Mesenchymal stem cell (in vitro differentiated cells and primary cell): ENCODE measurements around the gene GNG13.

Experiments
- DNase-seq: peaks from one replicate; pipeline ENCODE4 v3.0.0-alpha.2; 2013
- H2AFZ ChIP-seq: one replicate; pipeline ENCODE4 v1.6.1; 2013; ENCODE audit warnings: low read depth, mild to moderate bottlenecking, control low read depth, inconsistent platforms, low read length, moderate library complexity
- H2AK5ac ChIP-seq: 2 replicates; pipeline ENCODE4 v1.6.1; 2013; ENCODE audit warnings: low read length, moderate library complexity, mild to moderate bottlenecking, inconsistent platforms; ENCODE audit not compliant: severe bottlenecking
- H2BK120ac ChIP-seq: one replicate; pipeline ENCODE4 v1.6.1; 2013; ENCODE audit warnings: low read depth, mild to moderate bottlenecking, inconsistent platforms, low read length, moderate library complexity
- H2BK12ac ChIP-seq, 2 experiments: one replicate each; pipeline ENCODE4 v1.6.1; 2013; ENCODE audit warnings: inconsistent platforms in 2 of 2, low read length in 2 of 2, mild to moderate bottlenecking in 2 of 2, moderate library complexity in 2 of 2, control low read depth in 1 of 2
- H2BK15ac ChIP-seq: one replicate; pipeline ENCODE4 v1.6.1; 2013; ENCODE audit warnings: mild to moderate bottlenecking, low read depth, inconsistent platforms; ENCODE audit not compliant: poor library complexity, severe bottlenecking
- H2BK5ac ChIP-seq: 2 replicates; pipeline ENCODE4 v1.6.1; 2013; ENCODE audit warnings: low read depth, mild to moderate bottlenecking, low read length, control low read depth, inconsistent platforms; ENCODE audit not compliant: poor library complexity, severe bottlenecking
- H3K14ac ChIP-seq, 2 experiments: one replicate each; pipeline ENCODE4 v1.6.1; 2013; ENCODE audit warnings: inconsistent platforms in 2 of 2, low read length in 2 of 2, control low read depth in 1 of 2, mild to moderate bottlenecking in 1 of 2, moderate library complexity in 1 of 2
- H3K18ac ChIP-seq, 2 experiments: one replicate each; pipeline ENCODE4 v1.6.1; 2013; ENCODE audit warnings: inconsistent platforms in 2 of 2, low read length in 2 of 2, control low read depth in 1 of 2, low read depth in 1 of 2, mild to moderate bottlenecking in 1 of 2
- H3K23ac ChIP-seq, 2 experiments: one replicate each; pipeline ENCODE4 v1.6.1; 2013; ENCODE audit warnings: inconsistent platforms in 2 of 2, low read length in 2 of 2, mild to moderate bottlenecking in 2 of 2, moderate library complexity in 2 of 2, control low read depth in 1 of 2
- H3K27ac ChIP-seq: 2 replicates; pipeline ENCODE4 v1.5.1; 2013; ENCODE audit warnings: mild to moderate bottlenecking, moderate library complexity, low read length, control low read depth, inconsistent platforms; ENCODE audit not compliant: poor library complexity, severe bottlenecking
- H3K27me3 ChIP-seq, 2 experiments: 2 replicates each; pipeline versions ENCODE4 v1.6.1 to v1.7.0; 2013; ENCODE audit warnings: low read length in 2 of 2, mild to moderate bottlenecking in 2 of 2, moderate library complexity in 2 of 2, control low read depth in 1 of 2, inconsistent platforms in 1 of 2; ENCODE audit not compliant: control insufficient read depth in 1 of 2, insufficient read depth in 1 of 2
- H3K36me3 ChIP-seq, 2 experiments: 2 replicates each; pipeline versions ENCODE4 v1.6.1 to v1.7.0; 2013; ENCODE audit warnings: low read length in 2 of 2, control low read depth in 1 of 2, inconsistent platforms in 1 of 2, low read depth in 1 of 2, mild to moderate bottlenecking in 1 of 2; ENCODE audit not compliant: insufficient read depth in 2 of 2, control insufficient read depth in 1 of 2
- H3K4ac ChIP-seq, 2 experiments: one replicate each; pipeline ENCODE4 v1.6.1; 2013; ENCODE audit warnings: inconsistent platforms in 2 of 2, low read length in 2 of 2, mild to moderate bottlenecking in 2 of 2, moderate library complexity in 2 of 2, control low read depth in 1 of 2, low read depth in 1 of 2
- H3K4me1 ChIP-seq: 2 replicates; pipeline ENCODE4 v1.6.1; 2013; ENCODE audit warnings: low read depth, low read length, control low read depth; ENCODE audit not compliant: control insufficient read depth, insufficient read depth
- H3K4me2 ChIP-seq: 2 replicates; pipeline ENCODE4 v1.6.1; 2013; ENCODE audit warnings: low read length, mild to moderate bottlenecking, inconsistent platforms; ENCODE audit not compliant: poor library complexity, severe bottlenecking
- H3K4me3 ChIP-seq, 2 experiments: 2 replicates each; pipeline versions ENCODE4 v1.5.1 to v1.7.0; 2013; ENCODE audit warnings: low read length in 2 of 2, mild to moderate bottlenecking in 2 of 2, control low read depth in 1 of 2, low read depth in 1 of 2; ENCODE audit not compliant: insufficient read depth in 1 of 2
- H3K79me1 ChIP-seq: replicated peaks from 2 replicates; pipeline ENCODE4 v1.6.1; 2013; ENCODE audit warnings: mild to moderate bottlenecking, control low read depth, low read length, inconsistent platforms; ENCODE audit not compliant: poor library complexity, severe bottlenecking
- H3K9ac ChIP-seq: 2 replicates; pipeline ENCODE4 v1.7.0; 2013; ENCODE audit warnings: mild to moderate bottlenecking, low read length, moderate library complexity
- H3K9me3 ChIP-seq: 2 replicates; pipeline ENCODE4 v1.7.0; 2013; ENCODE audit warnings: mild to moderate bottlenecking, low read length; ENCODE audit not compliant: control insufficient read depth
- H4K8ac ChIP-seq: one replicate; pipeline ENCODE4 v1.6.1; 2013; ENCODE audit warnings: inconsistent platforms, mild to moderate bottlenecking, low read length, moderate library complexity
- H4K91ac ChIP-seq: one replicate; pipeline ENCODE4 v1.6.1; 2013; ENCODE audit warnings: mild to moderate bottlenecking, low read length, inconsistent platforms
- WGBS: methylation state at CpG from one replicate; pipeline ENCODE4 v1.1.7; 2013; ENCODE audit warnings: mixed read lengths; 5-methylcytosine and 5-hydroxymethylcytosine counted together

The GNG13 gene

DNA sequence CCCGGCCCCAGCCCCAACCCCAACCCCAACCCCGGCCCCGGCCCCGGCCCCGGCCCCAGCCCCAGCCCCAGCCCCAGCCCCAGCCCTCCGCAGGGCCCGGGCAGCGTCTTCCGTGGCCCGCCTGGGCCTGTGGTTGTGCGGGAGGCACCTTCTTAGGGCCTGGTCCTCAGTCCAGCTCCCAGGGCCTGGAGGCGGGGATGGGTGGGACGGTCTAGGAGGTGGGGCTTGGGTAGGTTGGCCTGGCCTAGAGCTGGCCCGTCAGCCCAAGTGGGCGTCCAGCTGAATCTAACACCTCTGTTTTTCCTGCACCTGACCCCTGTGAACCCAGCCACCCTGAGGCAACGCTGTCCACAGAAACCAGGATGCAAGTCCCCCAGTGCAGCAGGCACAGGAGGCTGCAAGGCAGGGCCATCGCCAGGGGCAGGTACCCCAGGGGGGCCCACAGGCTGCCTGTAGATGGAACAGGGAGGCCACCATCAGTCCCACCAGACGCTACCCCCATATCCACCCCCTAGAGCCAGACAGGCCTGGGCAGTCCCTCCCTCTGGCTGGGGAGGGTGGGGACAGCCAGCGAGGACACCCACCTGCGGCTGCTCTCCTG lies 31.2 kb downstream of the GNG13 start:
- Histone ChIP-seq H2AK5ac (no peak overlapping the region), H3K27me3 (peaks cover 0 to 19% of the 10 kb centered on the region in 2 experiments), H3K4ac (no peak overlapping the region), H2BK120ac (no peak overlapping the region), H2AFZ (no peak overlapping the region), H2BK12ac (no peak overlapping the region), H3K4me2 (no peak overlapping the region), H4K91ac (peak overlapping the region; percentile 55), H3K9me3 (no peaks in the 10 kb centered on the region), H2BK5ac (no peak overlapping the region), H3K4me3 (no peak overlapping the region), H3K36me3 (no peaks in the 10 kb centered on the region), H3K27ac (no peak overlapping the region), H3K4me1 (peaks cover 11% of the 10 kb centered on the region), H3K23ac (no peak overlapping the region), H3K79me1 (no peaks in the 10 kb centered on the region), H2BK15ac (no peak overlapping the region), H3K14ac (no peak overlapping the region), H3K9ac (no peak overlapping the region), H3K18ac (no peak overlapping the region), H4K8ac (no peak overlapping the region)
- no peak for DNase-seq
- 80% methylated on average over 14 of the region's 20 CpGs for WGBS

DNA sequence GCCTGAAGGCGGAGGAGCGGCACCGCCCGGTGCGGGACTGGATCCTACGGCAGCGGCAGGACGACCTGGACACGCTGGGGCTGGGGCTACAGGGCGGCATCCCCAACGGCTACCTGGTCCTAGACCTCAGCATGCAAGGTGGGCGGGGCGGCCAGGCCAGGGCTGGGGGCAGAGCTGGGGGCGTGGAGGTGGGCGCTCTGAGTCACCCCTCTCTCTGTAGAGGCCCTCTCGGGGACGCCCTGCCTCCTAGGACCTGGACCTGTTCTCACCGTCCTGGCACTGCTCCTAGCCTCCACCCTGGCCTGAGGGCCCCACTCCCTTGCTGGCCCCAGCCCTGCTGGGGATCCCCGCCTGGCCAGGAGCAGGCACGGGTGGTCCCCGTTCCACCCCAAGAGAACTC lies 32.1 kb downstream of the GNG13 start:
- WGBS: 89% methylated on average over 21 of the region's 21 CpGs

DNA sequence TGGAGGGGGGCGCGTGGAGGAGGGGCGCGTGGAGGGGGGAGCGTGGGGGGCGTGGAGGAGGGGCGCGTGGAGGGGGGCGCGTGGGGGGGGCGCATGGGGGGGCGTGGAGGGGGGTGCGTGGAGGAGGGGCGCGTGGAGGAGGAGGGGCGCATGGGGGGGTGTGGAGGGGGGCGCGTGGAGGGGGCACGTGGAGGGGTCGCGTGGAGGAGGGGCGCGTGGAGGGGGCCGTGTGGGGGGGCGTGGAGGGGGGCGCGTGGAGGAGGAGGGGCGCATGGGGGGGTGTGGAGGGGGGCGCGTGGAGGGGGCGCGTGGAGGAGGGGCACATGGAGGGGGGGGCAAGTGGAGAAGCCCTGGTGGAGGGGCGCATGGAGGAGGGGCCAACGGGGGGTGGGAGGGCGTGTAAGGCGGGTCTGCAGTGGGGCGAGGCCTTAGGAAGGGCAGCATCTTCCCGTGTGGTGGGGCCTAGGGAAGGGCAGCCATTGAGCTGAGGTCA lies 32.7 kb downstream of the GNG13 start:
- Histone ChIP-seq H2AK5ac (no peak overlapping the region), H3K18ac (no peak overlapping the region), H2BK15ac (no peak overlapping the region), H3K4me1 (peaks cover 8% of the 10 kb centered on the region), H4K8ac (no peak overlapping the region), H2AFZ (no peak overlapping the region), H3K79me1 (no peaks in the 10 kb centered on the region), H3K23ac (no peak overlapping the region), H3K9me3 (no peaks in the 10 kb centered on the region), H3K27ac (no peak overlapping the region), H3K9ac (no peak overlapping the region), H3K4ac (no peak overlapping the region), H2BK120ac (no peak overlapping the region), H4K91ac (no peak overlapping the region), H3K14ac (no peak overlapping the region), H3K36me3 (no peaks in the 10 kb centered on the region), H2BK12ac (no peak overlapping the region), H3K4me3 (no peak overlapping the region), H3K27me3 (peaks cover 0 to 29% of the 10 kb centered on the region in 2 experiments), H3K4me2 (no peak overlapping the region), H2BK5ac (no peak overlapping the region)
- DNase-seq: no peak
- 80% methylated on average over 5 of the region's 38 CpGs for WGBS

More for the DNA sequence above, 32.1 kb downstream of the GNG13 start:
- no peak overlapping the region for H4K91ac ChIP-seq
- H2AFZ ChIP-seq: no peak overlapping the region
- H3K4me2 ChIP-seq: no peak overlapping the region
- H2BK120ac ChIP-seq: no peak overlapping the region
- H2BK12ac ChIP-seq: no peak overlapping the region
- no peaks in the 10 kb centered on the region for H3K36me3 ChIP-seq
- H3K27me3 ChIP-seq: peaks cover 0 to 23% of the 10 kb centered on the region in 2 experiments
- no peak overlapping the region for H3K23ac ChIP-seq
- H3K9me3 ChIP-seq: no peaks in the 10 kb centered on the region
- no peak for DNase-seq
- H3K4ac ChIP-seq: no peak overlapping the region
- H3K27ac ChIP-seq: no peak overlapping the region
- peaks cover 9% of the 10 kb centered on the region for H3K4me1 ChIP-seq
- no peak overlapping the region for H2BK15ac ChIP-seq
- H3K9ac ChIP-seq: no peak overlapping the region
- H3K79me1 ChIP-seq: no peaks in the 10 kb centered on the region
- H2AK5ac ChIP-seq: no peak overlapping the region
- no peak overlapping the region for H3K14ac ChIP-seq
- H3K4me3 ChIP-seq: no peak overlapping the region
- H2BK5ac ChIP-seq: no peak overlapping the region
- H4K8ac ChIP-seq: no peak overlapping the region
- no peak overlapping the region for H3K18ac ChIP-seq

DNA sequence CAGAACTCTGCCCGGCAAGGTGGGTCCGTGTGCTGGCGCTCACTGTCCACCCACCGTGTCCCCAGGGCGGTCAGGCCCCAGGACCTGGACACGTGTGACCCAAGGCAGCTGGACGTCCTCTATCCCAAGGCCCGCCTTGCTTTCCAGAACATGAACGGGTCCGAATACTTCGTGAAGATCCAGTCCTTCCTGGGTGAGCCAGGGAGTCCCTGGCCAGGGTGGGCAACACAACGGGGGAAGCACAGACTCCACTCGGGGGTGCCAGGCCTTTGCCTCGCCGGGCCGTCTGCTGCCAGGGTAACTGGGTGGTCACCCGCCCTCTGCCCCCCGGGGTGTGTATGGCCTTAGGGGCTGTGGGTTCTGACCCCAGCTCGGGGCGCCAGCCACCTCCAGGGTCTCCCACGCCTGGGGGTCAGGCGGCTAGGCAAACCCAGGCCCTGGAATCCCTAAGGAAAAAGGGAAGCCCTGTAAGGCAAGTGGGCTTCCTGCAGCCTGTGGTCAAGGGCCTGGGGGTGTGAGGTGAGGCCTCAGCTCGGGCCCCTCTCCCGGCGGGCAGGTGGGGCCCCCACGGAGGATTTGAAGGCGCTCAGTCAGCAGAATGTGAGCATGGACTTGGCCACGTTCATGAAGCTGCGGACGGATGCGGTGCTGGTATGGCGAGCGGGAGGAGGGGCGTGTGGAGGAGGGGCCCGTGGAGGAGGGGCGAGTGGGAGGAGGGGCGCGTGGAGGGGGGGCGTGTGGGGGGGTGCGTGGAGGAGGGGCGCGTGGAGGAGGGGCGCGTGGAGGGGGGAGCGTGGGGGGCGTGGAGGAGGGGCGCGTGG lies 33.5 kb downstream of the GNG13 start:
- Histone ChIP-seq H3K36me3 (no peaks in the 10 kb centered on the region), H3K4me2 (no peak overlapping the region), H3K18ac (no peak overlapping the region), H3K27ac (no peak overlapping the region), H3K9me3 (no peaks in the 10 kb centered on the region), H4K91ac (no peak overlapping the region), H2BK12ac (no peak overlapping the region), H3K4me1 (peaks cover 8% of the 10 kb centered on the region), H3K23ac (no peak overlapping the region), H3K14ac (no peak overlapping the region), H2BK15ac (no peak overlapping the region), H3K27me3 (peaks cover 0 to 37% of the 10 kb centered on the region in 2 experiments), H3K79me1 (no peaks in the 10 kb centered on the region), H2BK120ac (no peak overlapping the region), H2BK5ac (no peak overlapping the region), H3K4me3 (no peak overlapping the region), H2AK5ac (no peak overlapping the region), H2AFZ (no peak overlapping the region), H3K4ac (no peak overlapping the region), H3K9ac (no peak overlapping the region), H4K8ac (no peak overlapping the region)
- WGBS: 89% methylated on average over 30 of the region's 48 CpGs
- DNase-seq: no peak
